WTC11 (cell line): ENCODE data around the gene FKBP5. TPM values are rescaled to one million over a fixed set of nuclear protein-coding genes. Genes with fewer than 3 reads are reported as not detected.
A peak's percentile ranks its signal among the peaks of the same experiment; 100 is the strongest.

Source experiments
- EMX1 ChIP-seq: fragments of 250-450 bp; sonication (Bioruptor Pico); IDR thresholded peaks from 2 replicates; pipeline ENCODE4 v1.8.0; 2021; ENCODE audit warnings: mild to moderate bottlenecking
- ERG ChIP-seq: fragments of 250-450 bp; sonication (Bioruptor Pico); IDR thresholded peaks from 2 replicates; pipeline ENCODE4 v1.8.0; 2021; ENCODE audit warnings: mild to moderate bottlenecking
- FOXK1 ChIP-seq: sonication (generic); formaldehyde crosslinking; IDR thresholded peaks from 2 replicates; pipeline ENCODE4 v1.8.0; 2022; ENCODE audit warnings: mild to moderate bottlenecking, moderate library complexity, missing genetic modification reagents
- FOXP1 ChIP-seq: sonication (generic); formaldehyde crosslinking; IDR thresholded peaks from 2 replicates; pipeline ENCODE4 v1.8.0; 2022; ENCODE audit warnings: missing genetic modification reagents, mild to moderate bottlenecking, moderate library complexity, borderline replicate concordance
- HMGA2 ChIP-seq: fragments of 250-450 bp; sonication (Bioruptor Pico); IDR thresholded peaks from 2 replicates; pipeline ENCODE4 v1.4.0; 2021; ENCODE audit warnings: mild to moderate bottlenecking, moderate library complexity
- HMGXB4 ChIP-seq: sonication (generic); formaldehyde crosslinking; IDR thresholded peaks from 2 replicates; pipeline ENCODE4 v1.8.1; 2023; ENCODE audit warnings: mild to moderate bottlenecking, moderate library complexity, missing genetic modification reagents
- JUN ChIP-seq: sonication (generic); formaldehyde crosslinking; IDR thresholded peaks from 2 replicates; pipeline ENCODE4 v1.8.0; 2023; ENCODE audit warnings: mild to moderate bottlenecking, missing genetic modification reagents
- KAT7 ChIP-seq: sonication (generic); formaldehyde crosslinking; IDR thresholded peaks from 2 replicates; pipeline ENCODE4 v1.8.1; 2023; ENCODE audit warnings: missing genetic modification reagents, mild to moderate bottlenecking, borderline replicate concordance
- MLX ChIP-seq: sonication (generic); formaldehyde crosslinking; IDR thresholded peaks from 2 replicates; pipeline ENCODE4 v1.8.1; 2023; ENCODE audit warnings: mild to moderate bottlenecking, missing genetic modification reagents, moderate library complexity
- NFATC4 ChIP-seq: fragments of 250-450 bp; sonication (Bioruptor Pico); IDR thresholded peaks from 2 replicates; pipeline ENCODE4 v1.9.0; 2021; ENCODE audit warnings: mild to moderate bottlenecking
- NR2C2 ChIP-seq: sonication (generic); formaldehyde crosslinking; IDR thresholded peaks from 2 replicates; pipeline ENCODE4 v1.8.0; 2022; ENCODE audit warnings: mild to moderate bottlenecking, missing genetic modification reagents
- SMAD4 ChIP-seq: sonication (generic); formaldehyde crosslinking; IDR thresholded peaks from 2 replicates; pipeline ENCODE4 v1.8.0; 2022; ENCODE audit warnings: mild to moderate bottlenecking, missing genetic modification reagents
- SP1 ChIP-seq: sonication (generic); formaldehyde crosslinking; conservative IDR thresholded peaks from 2 replicates; pipeline ENCODE4 v1.8.1; 2022; ENCODE audit warnings: missing genetic modification reagents
- TEAD1 ChIP-seq: sonication (generic); formaldehyde crosslinking; IDR thresholded peaks from 2 replicates; pipeline ENCODE4 v1.8.0; 2022; ENCODE audit warnings: mild to moderate bottlenecking, missing genetic modification reagents
- ZBTB43 ChIP-seq: sonication (generic); formaldehyde crosslinking; IDR thresholded peaks from 2 replicates; pipeline ENCODE4 v1.8.1; 2023; ENCODE audit warnings: mild to moderate bottlenecking, missing genetic modification reagents
- ZNF138 ChIP-seq: sonication (generic); formaldehyde crosslinking; conservative IDR thresholded peaks from 2 replicates; pipeline ENCODE4 v1.8.1; 2022; ENCODE audit warnings: mild to moderate bottlenecking, moderate library complexity, missing genetic modification reagents
- ZNF317 ChIP-seq: sonication (generic); formaldehyde crosslinking; IDR thresholded peaks from 2 replicates; pipeline ENCODE4 v1.8.1; 2023; ENCODE audit warnings: low read depth, mild to moderate bottlenecking, moderate library complexity, missing genetic modification reagents, borderline replicate concordance
- ZNF512 ChIP-seq: sonication (generic); formaldehyde crosslinking; IDR thresholded peaks from 2 replicates; pipeline ENCODE4 v1.8.1; 2022; ENCODE audit warnings: missing genetic modification reagents, borderline replicate concordance
- total RNA-seq: library from RNA; stranded (reverse); gene quantifications from 3 replicates; pipeline ENCODE4 v1.2.3, GENCODE V29; 2021
- TF ChIP-seq, protein P1 (sequence below): sonication (generic); formaldehyde crosslinking; IDR thresholded peaks from 2 replicates; pipeline ENCODE4 v1.8.0; 2023; ENCODE audit warnings: mild to moderate bottlenecking, missing genetic modification reagents
- TF ChIP-seq, protein P2 (sequence below): fragments of 250-450 bp; sonication (Bioruptor Pico); IDR thresholded peaks from 2 replicates; pipeline ENCODE4 v2.1.2; 2022; ENCODE audit warnings: mild to moderate bottlenecking, moderate library complexity
- TF ChIP-seq, protein P3 (sequence below): sonication (generic); formaldehyde crosslinking; IDR thresholded peaks from 2 replicates; pipeline ENCODE4 v1.8.0; 2022; ENCODE audit warnings: mild to moderate bottlenecking, missing genetic modification reagents
- TF ChIP-seq, protein P4 (sequence below): fragments of 200-600 bp; IDR thresholded peaks from 2 replicates; pipeline ENCODE4 v1.8.0; 2022; ENCODE audit warnings: antibody characterized with exemption

FKBP5 gene
- total RNA-seq, 1 experiment from 2014 or later: 27.2 TPM

- TF ChIP-seq MLX (no peak), KAT7 (CRISPR knock-in tag) (0 out of 2 replicates have a peak, but pooled peaks have one; percentile 65), ZNF512 (CRISPR knock-in tag) (no peak), HMGA2 (CRISPR knock-in tag) (no peak), SMAD4 (no peak), JUN (CRISPR knock-in tag) (no peak), SP1 (peak; percentile 90), FOXK1 (peak; percentile 37; the same call in 1 of the 2 replicates), ZNF317 (CRISPR knock-in tag) (no peak), ZNF138 (CRISPR knock-in tag) (no peak), ZBTB43 (CRISPR knock-in tag) (no peak; the same call in 1 of the 2 replicates), NR2C2 (CRISPR knock-in tag) (no peak), ERG (CRISPR knock-in tag) (0 out of 2 replicates have a peak, but pooled peaks have one; percentile 17), TEAD1 (no peak), EMX1 (CRISPR knock-in tag) (no peak; the same call in 1 of the 2 replicates), HMGXB4 (peak; percentile 48; the same call in 1 of the 2 replicates), FOXP1 (peak; percentile 64; the same call in 1 of the 2 replicates), NFATC4 (CRISPR knock-in tag) (0 out of 2 replicates have a peak, but pooled peaks have one; percentile 27)
- TF ChIP-seq, protein P1, sequence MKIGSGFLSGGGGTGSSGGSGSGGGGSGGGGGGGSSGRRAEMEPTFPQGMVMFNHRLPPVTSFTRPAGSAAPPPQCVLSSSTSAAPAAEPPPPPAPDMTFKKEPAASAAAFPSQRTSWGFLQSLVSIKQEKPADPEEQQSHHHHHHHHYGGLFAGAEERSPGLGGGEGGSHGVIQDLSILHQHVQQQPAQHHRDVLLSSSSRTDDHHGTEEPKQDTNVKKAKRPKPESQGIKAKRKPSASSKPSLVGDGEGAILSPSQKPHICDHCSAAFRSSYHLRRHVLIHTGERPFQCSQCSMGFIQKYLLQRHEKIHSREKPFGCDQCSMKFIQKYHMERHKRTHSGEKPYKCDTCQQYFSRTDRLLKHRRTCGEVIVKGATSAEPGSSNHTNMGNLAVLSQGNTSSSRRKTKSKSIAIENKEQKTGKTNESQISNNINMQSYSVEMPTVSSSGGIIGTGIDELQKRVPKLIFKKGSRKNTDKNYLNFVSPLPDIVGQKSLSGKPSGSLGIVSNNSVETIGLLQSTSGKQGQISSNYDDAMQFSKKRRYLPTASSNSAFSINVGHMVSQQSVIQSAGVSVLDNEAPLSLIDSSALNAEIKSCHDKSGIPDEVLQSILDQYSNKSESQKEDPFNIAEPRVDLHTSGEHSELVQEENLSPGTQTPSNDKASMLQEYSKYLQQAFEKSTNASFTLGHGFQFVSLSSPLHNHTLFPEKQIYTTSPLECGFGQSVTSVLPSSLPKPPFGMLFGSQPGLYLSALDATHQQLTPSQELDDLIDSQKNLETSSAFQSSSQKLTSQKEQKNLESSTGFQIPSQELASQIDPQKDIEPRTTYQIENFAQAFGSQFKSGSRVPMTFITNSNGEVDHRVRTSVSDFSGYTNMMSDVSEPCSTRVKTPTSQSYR: peak; percentile 97
- TF ChIP-seq, protein P2, sequence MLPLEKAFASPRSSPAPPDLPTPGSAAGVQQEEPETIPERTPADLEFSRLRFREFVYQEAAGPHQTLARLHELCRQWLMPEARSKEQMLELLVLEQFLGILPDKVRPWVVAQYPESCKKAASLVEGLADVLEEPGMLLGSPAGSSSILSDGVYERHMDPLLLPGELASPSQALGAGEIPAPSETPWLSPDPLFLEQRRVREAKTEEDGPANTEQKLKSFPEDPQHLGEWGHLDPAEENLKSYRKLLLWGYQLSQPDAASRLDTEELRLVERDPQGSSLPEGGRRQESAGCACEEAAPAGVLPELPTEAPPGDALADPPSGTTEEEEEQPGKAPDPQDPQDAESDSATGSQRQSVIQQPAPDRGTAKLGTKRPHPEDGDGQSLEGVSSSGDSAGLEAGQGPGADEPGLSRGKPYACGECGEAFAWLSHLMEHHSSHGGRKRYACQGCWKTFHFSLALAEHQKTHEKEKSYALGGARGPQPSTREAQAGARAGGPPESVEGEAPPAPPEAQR (CRISPR knock-in tag): no peak
- TF ChIP-seq, protein P3, sequence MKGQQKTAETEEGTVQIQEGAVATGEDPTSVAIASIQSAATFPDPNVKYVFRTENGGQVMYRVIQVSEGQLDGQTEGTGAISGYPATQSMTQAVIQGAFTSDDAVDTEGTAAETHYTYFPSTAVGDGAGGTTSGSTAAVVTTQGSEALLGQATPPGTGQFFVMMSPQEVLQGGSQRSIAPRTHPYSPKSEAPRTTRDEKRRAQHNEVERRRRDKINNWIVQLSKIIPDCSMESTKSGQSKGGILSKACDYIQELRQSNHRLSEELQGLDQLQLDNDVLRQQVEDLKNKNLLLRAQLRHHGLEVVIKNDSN (CRISPR knock-in tag): peak; percentile 53; the same call in 1 of the 2 replicates
- TF ChIP-seq, protein P4, sequence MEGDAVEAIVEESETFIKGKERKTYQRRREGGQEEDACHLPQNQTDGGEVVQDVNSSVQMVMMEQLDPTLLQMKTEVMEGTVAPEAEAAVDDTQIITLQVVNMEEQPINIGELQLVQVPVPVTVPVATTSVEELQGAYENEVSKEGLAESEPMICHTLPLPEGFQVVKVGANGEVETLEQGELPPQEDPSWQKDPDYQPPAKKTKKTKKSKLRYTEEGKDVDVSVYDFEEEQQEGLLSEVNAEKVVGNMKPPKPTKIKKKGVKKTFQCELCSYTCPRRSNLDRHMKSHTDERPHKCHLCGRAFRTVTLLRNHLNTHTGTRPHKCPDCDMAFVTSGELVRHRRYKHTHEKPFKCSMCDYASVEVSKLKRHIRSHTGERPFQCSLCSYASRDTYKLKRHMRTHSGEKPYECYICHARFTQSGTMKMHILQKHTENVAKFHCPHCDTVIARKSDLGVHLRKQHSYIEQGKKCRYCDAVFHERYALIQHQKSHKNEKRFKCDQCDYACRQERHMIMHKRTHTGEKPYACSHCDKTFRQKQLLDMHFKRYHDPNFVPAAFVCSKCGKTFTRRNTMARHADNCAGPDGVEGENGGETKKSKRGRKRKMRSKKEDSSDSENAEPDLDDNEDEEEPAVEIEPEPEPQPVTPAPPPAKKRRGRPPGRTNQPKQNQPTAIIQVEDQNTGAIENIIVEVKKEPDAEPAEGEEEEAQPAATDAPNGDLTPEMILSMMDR: no peak
Observed at GRCh38 chr6:35731736-35732532, 43.2 kb upstream of the FKBP5 start (continued).
